ENCODE measurements around the gene PALLD. TPM values are rescaled to one million over a fixed set of nuclear protein-coding genes. Genes with fewer than 3 reads are reported as not detected.
A peak's percentile ranks its signal among the peaks of the same experiment; 100 is the strongest.

Gene PALLD
- total RNA-seq, 1 experiment from 2014 or later = 166 TPM

- CTCF ChIA-PET = no interaction called here
- H3K9ac ChIP-seq (ENCODE audit: low read length) = peak overlapping the region; percentile 24
- TF ChIP-seq ATF3 (IDR thresholded peaks at IDR 0.05) (no peak), MAX (IDR thresholded peaks at IDR 0.05) (no peak)
- POLR2A ChIA-PET = no interaction called here
- no peaks in the 10 kb centered on the region for H3K9me3 ChIP-seq (ENCODE audit: control insufficient read depth in 1 of 2, insufficient read depth in 1 of 2, low read depth in 1 of 2, low read length in 2 of 2)
- peak overlapping the region; percentile 96 for H3K4me2 ChIP-seq (ENCODE audit: low read length)
- no peak overlapping the region for H3K4me3 ChIP-seq (replicated peaks in 1 of 2; ENCODE audit: low read depth in 1 of 2, low read length in 2 of 2)
- no TSS peak for BruUV-seq (replicated peaks)
- no peak overlapping the region for H2AFZ ChIP-seq (ENCODE audit: low read depth, low read length, poor library complexity, severe bottlenecking)
- no peaks in the 10 kb centered on the region for H4K20me1 ChIP-seq (ENCODE audit: insufficient read depth)
- H3K36me3 ChIP-seq (ENCODE audit: control insufficient read depth in 1 of 2, insufficient read depth in 2 of 2, low read length in 2 of 2) = peaks cover 25 to 53% of the 10 kb centered on the region in 2 experiments
- ATAC-seq (peak; percentile 16; the same call in 1 of the 2 replicates), DNase-seq (ENCODE audit: low read depth, low spot score) (no peak)
- peaks cover 99% of the 10 kb centered on the region for H3K79me2 ChIP-seq (ENCODE audit: insufficient read depth, low read length)
- peak overlapping the region; percentile 89 for H3K27ac ChIP-seq (ENCODE audit: low read depth, low read length)
- RAD21 ChIA-PET (ENCODE audit: low non-redundant PET in 1 of 2, low total read pairs in 2 of 2, uncharacterized antibody in 2 of 2, unreplicated experiment in 2 of 2) = no interaction called here
- intact Hi-C loops (cut with micrococcal nuclease) = no loop called here
- no peaks in the 10 kb centered on the region for H3K27me3 ChIP-seq (ENCODE audit: insufficient read depth, low read length)
- H3K4me1 ChIP-seq (ENCODE audit: control insufficient read depth in 1 of 2, insufficient read depth in 2 of 2, low read length in 2 of 2) = peaks cover 65 to 97% of the 10 kb centered on the region in 2 experiments
- no peaks in the 10 kb centered on the region for H3K9me2 ChIP-seq (ENCODE audit: insufficient read depth)
Observed at GRCh38 chr4:168527560-168527959, 30.7 kb downstream of the PALLD start.

- intact Hi-C loops (cut with micrococcal nuclease) = no loop called here
- CTCF ChIA-PET = no interaction called here
- BruUV-seq (replicated peaks) = no TSS peak
- Histone ChIP-seq H3K27me3 (ENCODE audit: insufficient read depth, low read length) (no peaks in the 10 kb centered on the region), H2AFZ (ENCODE audit: low read depth, low read length, poor library complexity, severe bottlenecking) (no peak overlapping the region), H3K4me3 (replicated peaks in 1 of 2; ENCODE audit: low read depth in 1 of 2, low read length in 2 of 2) (no peak overlapping the region), H3K4me1 (ENCODE audit: control insufficient read depth in 1 of 2, insufficient read depth in 2 of 2, low read length in 2 of 2) (peaks cover 72 to 98% of the 10 kb centered on the region in 2 experiments), H3K9ac (ENCODE audit: low read length) (peak overlapping the region; percentile 24), H3K36me3 (ENCODE audit: control insufficient read depth in 1 of 2, insufficient read depth in 2 of 2, low read length in 2 of 2) (peaks cover 25 to 53% of the 10 kb centered on the region in 2 experiments), H3K79me2 (ENCODE audit: insufficient read depth, low read length) (peaks cover 100% of the 10 kb centered on the region), H3K4me2 (ENCODE audit: low read length) (peak overlapping the region; percentile 96), H4K20me1 (ENCODE audit: insufficient read depth) (no peaks in the 10 kb centered on the region), H3K9me3 (ENCODE audit: control insufficient read depth in 1 of 2, insufficient read depth in 1 of 2, low read depth in 1 of 2, low read length in 2 of 2) (no peaks in the 10 kb centered on the region), H3K27ac (ENCODE audit: low read depth, low read length) (peak overlapping the region; percentile 89), H3K9me2 (ENCODE audit: insufficient read depth) (no peaks in the 10 kb centered on the region)
- peak; percentile 5; the same call in 1 of the 2 replicates for ATAC-seq
- POLR2A ChIA-PET = no interaction called here
- TF ChIP-seq CTCF (IDR thresholded peaks at IDR 0.05 in 2 of 3, conservative IDR thresholded peaks at IDR 0.05 in 1 of 3; ENCODE audit: borderline replicate concordance in 1 of 3, insufficient read depth in 1 of 3, low read depth in 2 of 3, low read length in 2 of 3) = 0 out of 6 replicates have a peak, but pooled peaks of 1 of the 3 experiments have one; percentile 1
- no peak for TF ChIP-seq SP1 (IDR thresholded peaks at IDR 0.05; ENCODE audit: low read depth)
- peak; percentile 12; the same call in 1 of the 2 replicates for TF ChIP-seq CBX3 (IDR thresholded peaks at IDR 0.05; ENCODE audit: low read depth)
- no peak for DNase-seq (ENCODE audit: low read depth, low spot score)
- RAD21 ChIA-PET (ENCODE audit: low non-redundant PET in 1 of 2, low total read pairs in 2 of 2, uncharacterized antibody in 2 of 2, unreplicated experiment in 2 of 2) = no interaction called here
Observed at GRCh38 chr4:168528131-168528949, 31.5 kb downstream of the PALLD start.
